PC-9 (cell line): Measurements from ENCODE around the gene TNFRSF14.

Experiments used
- EZH2 ChIP-seq: fragments of 200-600 bp; sonication (generic); IDR thresholded peaks from 2 replicates; pipeline ENCODE4 v1.8.0; 2017; ENCODE audit warnings: antibody characterized with exemption, low read depth
- TF ChIP-seq, protein P1 (sequence below): fragments of 200-600 bp; sonication (generic); conservative IDR thresholded peaks from 2 replicates; pipeline ENCODE4 v1.6.1; 2017; ENCODE audit warnings: mixed run types, antibody characterized with exemption, mild to moderate bottlenecking, moderate library complexity

DNA sequence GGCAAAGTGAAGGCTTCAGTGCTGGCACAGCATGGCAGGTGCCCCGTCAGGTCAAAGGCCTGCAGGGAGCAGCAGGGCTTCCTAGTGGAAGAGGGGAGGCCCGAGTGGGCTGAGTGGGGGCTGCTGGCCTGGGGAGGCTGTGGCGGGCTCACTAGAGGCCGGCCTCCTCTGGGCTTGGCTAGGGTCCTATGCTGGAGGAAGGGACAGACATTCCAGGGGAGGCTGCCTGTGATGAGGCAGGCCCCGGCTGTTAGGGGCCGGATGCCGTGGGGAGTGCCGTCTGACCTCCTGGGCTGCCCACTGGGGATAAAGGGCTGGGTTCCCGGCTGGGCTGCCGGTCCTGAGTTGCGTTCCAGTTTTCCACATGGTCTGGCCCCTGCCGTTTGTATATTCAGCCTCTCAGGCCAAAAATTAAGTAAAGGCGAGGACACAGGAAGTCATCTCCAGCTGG lies 51.5 kb downstream of the TNFRSF14 start:
- TF ChIP-seq, protein P1, sequence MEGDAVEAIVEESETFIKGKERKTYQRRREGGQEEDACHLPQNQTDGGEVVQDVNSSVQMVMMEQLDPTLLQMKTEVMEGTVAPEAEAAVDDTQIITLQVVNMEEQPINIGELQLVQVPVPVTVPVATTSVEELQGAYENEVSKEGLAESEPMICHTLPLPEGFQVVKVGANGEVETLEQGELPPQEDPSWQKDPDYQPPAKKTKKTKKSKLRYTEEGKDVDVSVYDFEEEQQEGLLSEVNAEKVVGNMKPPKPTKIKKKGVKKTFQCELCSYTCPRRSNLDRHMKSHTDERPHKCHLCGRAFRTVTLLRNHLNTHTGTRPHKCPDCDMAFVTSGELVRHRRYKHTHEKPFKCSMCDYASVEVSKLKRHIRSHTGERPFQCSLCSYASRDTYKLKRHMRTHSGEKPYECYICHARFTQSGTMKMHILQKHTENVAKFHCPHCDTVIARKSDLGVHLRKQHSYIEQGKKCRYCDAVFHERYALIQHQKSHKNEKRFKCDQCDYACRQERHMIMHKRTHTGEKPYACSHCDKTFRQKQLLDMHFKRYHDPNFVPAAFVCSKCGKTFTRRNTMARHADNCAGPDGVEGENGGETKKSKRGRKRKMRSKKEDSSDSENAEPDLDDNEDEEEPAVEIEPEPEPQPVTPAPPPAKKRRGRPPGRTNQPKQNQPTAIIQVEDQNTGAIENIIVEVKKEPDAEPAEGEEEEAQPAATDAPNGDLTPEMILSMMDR: no peak
- TF ChIP-seq EZH2: no peak
